Heart right ventricle (tissue), 16 donors: ENCODE measurements around the gene HABP2. TPM values are rescaled to one million over a fixed set of nuclear protein-coding genes. Genes with fewer than 3 reads are reported as not detected.

Experiments
- ATAC-seq, 8 donors: fragments of 200-7000 bp; cut with Tn5 transposase; one replicate each; pipeline ENCODE4 v1.9.1; 2020; ENCODE audit warnings: mild to moderate bottlenecking in 8 of 8, moderate library complexity in 8 of 8, moderate number of reproducible peaks in 1 of 8
- DNase-seq, 2 donors: peaks; one replicate each; pipeline ENCODE4 v3.0.0-alpha.2; 2020
- H3K27ac ChIP-seq, 10 donors: fragments of 200-600 bp; sonication (generic) in 2 of 10; one replicate each; pipeline versions ENCODE4 v1.5.0 to v1.8.0; 2020 to 2022; ENCODE audit warnings: mild to moderate bottlenecking in 3 of 10
- H3K27me3 ChIP-seq, 7 donors: fragments of 200-600 bp; one replicate each; pipeline ENCODE4 v1.8.0; 2021 to 2022; ENCODE audit warnings: mild to moderate bottlenecking in 2 of 7
- H3K36me3 ChIP-seq, 9 donors: fragments of 200-600 bp; sonication (generic) in 1 of 9; one replicate each; pipeline versions ENCODE4 v1.5.0 to v1.8.0; 2020 to 2022; ENCODE audit warnings: mild to moderate bottlenecking in 2 of 9
- H3K4me1 ChIP-seq, 9 donors: fragments of 200-600 bp; sonication (generic) in 1 of 9; one replicate each; pipeline versions ENCODE4 v1.5.0 to v1.8.0; 2020 to 2022; ENCODE audit warnings: mild to moderate bottlenecking in 4 of 9
- H3K4me3 ChIP-seq, 10 donors: fragments of 200-600 bp; sonication (generic) in 2 of 10; one replicate each; pipeline versions ENCODE4 v1.5.0 to v1.8.0; 2020 to 2022; ENCODE audit warnings: mild to moderate bottlenecking in 7 of 10, moderate library complexity in 2 of 10
- H3K9me3 ChIP-seq, 11 donors: fragments of 200-600 bp in 10 of 11; sonication (generic) in 2 of 11; one replicate each; pipeline versions ENCODE4 v1.5.0 to v1.8.0; 2013 to 2022; ENCODE audit warnings: mild to moderate bottlenecking in 2 of 11, control low read depth in 1 of 11, moderate library complexity in 1 of 11
- WGBS, 2 donors: extraction: QIAGEN DNeasy Blood & Tissue Kit; methylation state at CpG; one replicate each; pipeline ENCODE4 v1.1.7; 2013; ENCODE audit warnings: inconsistent platforms in 1 of 2; 5-methylcytosine and 5-hydroxymethylcytosine counted together
- intact Hi-C, 10 donors: fragments of 100-400 bp; cut with DNase I; formaldehyde crosslinking; loops; one replicate each; pipeline versions ENCODE4 v1.11.1 to v1.14.2; 2022
- long read RNA-seq, 3 donors: library from polyadenylated mRNA; unstranded; transcript quantifications; one replicate each; pipeline ENCODE4 v2.0.0, GENCODE V29; 2020 to 2021
- polyA plus RNA-seq, 2 donors: library from polyadenylated mRNA; stranded (reverse); fragments of 200-250 nt; gene quantifications; one replicate each; pipeline ENCODE4 v1.2.3, GENCODE V29; 2013
- total RNA-seq, 10 donors: library from RNA; stranded (reverse); fragmentation: NEBNext Ultra II Directional in 3 of 10; extraction: Animal tissue kit (Norgen Biotek cat#: 25700) in 3 of 10; gene quantifications; one replicate each; pipeline versions ENCODE4 v1.2.1 to v1.2.4, GENCODE V29; 2021 to 2023
- TF ChIP-seq, protein P1 (sequence below), 9 donors: fragments of 200-600 bp; sonication (generic) in 2 of 9; IDR thresholded peaks; one replicate each; pipeline versions ENCODE4 v1.5.0 to v1.8.0; 2021 to 2022; ENCODE audit warnings: antibody characterized with exemption in 9 of 9, mild to moderate bottlenecking in 5 of 9, moderate library complexity in 1 of 9
- donor health status: Arrhythmogenic right ventricular cardiomyopathy.
- donor health status: ischemic (EF 13 %, LVEDD 7.1; RV severe dilation, severe dysfunction).
- donor health status: healthy with polysubstance abuse.
- donor health status: DM: no; HTN: yes; CAD: no.
- donor health status: DM: no; HTN: no; CAD: no.
- donor health status: ischemic (EF 25% LVEDD 6.9; RV normal size, moderate dysfunction).
- donor health status: ischemic (EF 25% LVEDD 5.7; RV mildly dilated, moderate dysfunction).
- donor health status: healthy.
- donor health status: DM: yes; HTN: yes; CAD: no.
- donor health status: Ischemic cardiomyopathy.
- donor health status: ischemic (EF 35%, LVEDD 5.7; RV mildly dilated, moderate dysfunction).
- donor health status: nonischemic (EF 11% LVEDD 7.7; RV severe dilation, severe dysfunction).
- donor health status: DM: yes; HTN: yes; CAD: no.
- donor health status: PGD.
- donor health status: ischemic (EF 29% LVEDD 5.4; RV normal size, mild dysfunction).
- donor health status: nonischemic (EF 23%, LVEDD 6.1; RV moderate dilation, normal function).

Gene HABP2
- total RNA-seq (not detected), polyA plus RNA-seq (under 1 TPM; 0.12 to 0.51 TPM)
- long read RNA-seq, donor 1, result 0 reads
- long read RNA-seq, donor 2, result 0 reads
- long read RNA-seq, donor 3, result 0 reads

DNA sequence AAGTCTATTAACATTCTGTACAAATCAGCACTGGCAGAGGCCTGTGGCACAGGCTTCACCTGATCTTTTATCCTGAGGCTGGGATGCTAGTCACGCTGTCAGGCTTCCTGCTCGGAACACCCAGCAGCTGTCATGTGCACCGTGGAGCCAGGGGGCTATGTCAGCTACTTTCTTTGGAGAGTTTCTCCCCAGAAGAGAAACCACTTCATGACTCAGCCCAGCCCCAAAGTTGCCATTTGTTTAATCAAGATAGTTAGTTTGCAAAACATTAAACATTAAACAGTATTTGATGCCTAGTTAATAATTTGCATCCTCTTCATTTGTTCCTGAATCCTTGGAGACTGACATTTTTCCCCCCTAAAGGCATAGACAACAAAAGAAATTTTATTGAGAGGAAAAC, at the start of gene HABP2:
Gene HABP2 (plus strand): TSS at position 353 of the 400 bp plus-strand sequence. CDS start 69 bp downstream, outside the sequence.
- peaks cover 0 to 11% (median 6%) of the 10 kb centered on the region in 9 donors for H3K4me1 ChIP-seq
- no peaks in the 10 kb centered on the region for H3K9me3 ChIP-seq
- WGBS, 2 donors, result 75 to 80% methylated on average over 3 of the region's 3 CpGs
- ATAC-seq (no peak), DNase-seq (no peak)
- no peak within 1 kb of the TSS for H3K4me3 ChIP-seq
- H3K27ac ChIP-seq, result no peak within 1 kb of the TSS
- intact Hi-C loops, result no loop called here
- TF ChIP-seq, protein P1, sequence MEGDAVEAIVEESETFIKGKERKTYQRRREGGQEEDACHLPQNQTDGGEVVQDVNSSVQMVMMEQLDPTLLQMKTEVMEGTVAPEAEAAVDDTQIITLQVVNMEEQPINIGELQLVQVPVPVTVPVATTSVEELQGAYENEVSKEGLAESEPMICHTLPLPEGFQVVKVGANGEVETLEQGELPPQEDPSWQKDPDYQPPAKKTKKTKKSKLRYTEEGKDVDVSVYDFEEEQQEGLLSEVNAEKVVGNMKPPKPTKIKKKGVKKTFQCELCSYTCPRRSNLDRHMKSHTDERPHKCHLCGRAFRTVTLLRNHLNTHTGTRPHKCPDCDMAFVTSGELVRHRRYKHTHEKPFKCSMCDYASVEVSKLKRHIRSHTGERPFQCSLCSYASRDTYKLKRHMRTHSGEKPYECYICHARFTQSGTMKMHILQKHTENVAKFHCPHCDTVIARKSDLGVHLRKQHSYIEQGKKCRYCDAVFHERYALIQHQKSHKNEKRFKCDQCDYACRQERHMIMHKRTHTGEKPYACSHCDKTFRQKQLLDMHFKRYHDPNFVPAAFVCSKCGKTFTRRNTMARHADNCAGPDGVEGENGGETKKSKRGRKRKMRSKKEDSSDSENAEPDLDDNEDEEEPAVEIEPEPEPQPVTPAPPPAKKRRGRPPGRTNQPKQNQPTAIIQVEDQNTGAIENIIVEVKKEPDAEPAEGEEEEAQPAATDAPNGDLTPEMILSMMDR (IDR thresholded peaks at IDR 0.05), result no peak
- peaks cover 0 to 34% (median 10%) of the 10 kb centered on the region in 7 donors for H3K27me3 ChIP-seq
- no peaks in the 10 kb centered on the region for H3K36me3 ChIP-seq

DNA sequence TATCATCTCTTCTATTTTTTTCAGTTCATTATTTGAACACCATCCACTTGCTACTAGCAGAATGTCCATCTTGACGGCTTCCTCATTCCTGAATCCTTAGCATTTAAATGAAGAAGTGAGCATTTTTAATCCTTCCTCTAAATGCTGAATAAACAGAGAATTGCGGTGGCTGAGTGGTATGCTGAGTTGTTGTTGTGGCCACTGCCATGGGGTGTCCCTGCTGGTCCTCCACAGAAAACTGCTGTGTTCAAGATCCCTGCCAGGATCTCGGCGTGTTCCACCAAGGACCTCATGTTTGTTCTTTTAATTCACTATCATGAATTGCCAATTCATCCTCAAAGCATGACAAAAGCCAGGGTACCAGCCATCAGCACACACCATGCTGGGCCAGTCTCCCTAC, 48.9 kb upstream of the HABP2 start:
- no peak overlapping the region for H3K27ac ChIP-seq
- no peak for DNase-seq
- TF ChIP-seq, protein P1 (IDR thresholded peaks at IDR 0.05), result no peak
- peaks cover 0 to 4% (median 0%) of the 10 kb centered on the region in 7 donors for H3K27me3 ChIP-seq
- intact Hi-C loops, result no loop called here
- H3K4me3 ChIP-seq, result no peak overlapping the region
- ATAC-seq, result peak in 2 of 8 donors; percentile 29 to 34
- peaks cover 0 to 14% (median 0%) of the 10 kb centered on the region in 9 donors for H3K4me1 ChIP-seq
- no peaks in the 10 kb centered on the region for H3K36me3 ChIP-seq
- peaks cover 0 to 4% (median 0%) of the 10 kb centered on the region in 11 donors for H3K9me3 ChIP-seq
- WGBS, 2 donors, result 81 to 83% methylated on average over 4 of the region's 4 CpGs

DNA sequence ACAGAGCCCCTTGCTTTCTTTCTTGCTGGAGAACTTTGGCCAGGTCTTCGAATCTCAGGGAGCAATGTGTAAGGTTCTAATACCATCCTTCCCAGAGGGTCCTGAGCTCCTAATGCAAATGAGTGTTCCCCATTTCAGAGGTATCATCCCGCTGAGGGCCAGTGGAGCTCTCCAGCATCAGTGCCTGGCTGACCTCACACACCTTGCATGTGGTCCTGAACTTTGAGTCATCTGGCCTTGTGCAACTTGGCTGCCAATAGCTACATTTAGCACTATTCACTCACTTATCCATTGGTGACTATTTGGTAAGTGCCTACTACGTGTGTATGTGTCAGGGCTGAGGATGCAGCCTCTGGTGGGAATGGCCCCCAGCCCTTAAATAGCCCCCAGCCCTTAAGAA, 48.4 kb upstream of the HABP2 start:
- H3K4me1 ChIP-seq, result peaks cover 0 to 10% (median 0%) of the 10 kb centered on the region in 9 donors
- peaks cover 0 to 4% (median 0%) of the 10 kb centered on the region in 11 donors for H3K9me3 ChIP-seq
- ATAC-seq (no peak), DNase-seq (no peak)
- TF ChIP-seq, protein P1 (IDR thresholded peaks at IDR 0.05), result no peak
- no peak overlapping the region for H3K27ac ChIP-seq
- intact Hi-C loops, result no loop called here
- WGBS, 2 donors, result 72 to 75% methylated on average over 3 of the region's 3 CpGs
- no peak overlapping the region for H3K4me3 ChIP-seq
- peaks cover 0 to 4% (median 0%) of the 10 kb centered on the region in 7 donors for H3K27me3 ChIP-seq
- H3K36me3 ChIP-seq, result no peaks in the 10 kb centered on the region

DNA sequence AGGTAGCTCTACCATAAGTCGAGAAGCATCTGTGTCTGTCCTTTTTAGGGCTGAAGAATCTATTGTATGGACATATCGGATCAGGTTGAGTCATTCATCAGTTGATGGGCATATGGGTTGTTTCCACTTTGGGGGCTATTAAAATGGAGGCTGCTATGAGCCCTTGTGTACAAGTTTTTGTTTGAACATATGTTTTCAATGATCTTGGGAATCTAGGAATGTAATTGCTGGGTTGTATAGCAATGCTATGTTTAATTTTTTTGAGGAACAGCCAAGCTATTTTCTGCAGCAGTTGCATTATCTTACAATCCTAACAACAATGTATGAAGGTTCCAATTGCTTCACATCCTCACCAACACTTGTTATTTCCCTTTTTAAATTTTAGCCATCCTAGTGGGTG, 46.4 kb upstream of the HABP2 start:
- intact Hi-C loops, result no loop called here
- 85 to 87% methylated on average over 2 of the region's 2 CpGs for WGBS, 2 donors

More for the DNA sequence above, 46.4 kb upstream of the HABP2 start:
- Histone ChIP-seq H3K9me3 (peaks cover 0 to 19% (median 3%) of the 10 kb centered on the region in 11 donors), H3K4me3 (no peak overlapping the region), H3K36me3 (no peaks in the 10 kb centered on the region), H3K27me3 (no peaks in the 10 kb centered on the region), H3K27ac (no peak overlapping the region), H3K4me1 (peaks cover 0 to 4% (median 0%) of the 10 kb centered on the region in 9 donors)
- ATAC-seq (no peak), DNase-seq (no peak)
- TF ChIP-seq, protein P1 (IDR thresholded peaks at IDR 0.05), result no peak
